Right ventricle myocardium inferior (tissue), 1 donor: ENCODE data around the gene COLEC11. TPM values are rescaled to one million over a fixed set of nuclear protein-coding genes. Genes with fewer than 3 reads are reported as not detected.
"Not testable (repeated sequence)": the region's sequence is repeated elsewhere in the genome, so short reads cannot be mapped to it uniquely, and the experiment has no call there.

Experiments
- ATAC-seq: fragments of 200-7000 bp; cut with Tn5 transposase; one replicate; pipeline ENCODE4 v1.9.1; 2020; ENCODE audit warnings: mild to moderate bottlenecking, moderate library complexity
- DNase-seq: peaks from one replicate; pipeline ENCODE4 v3.0.0; 2021; ENCODE audit errors: missing footprints
- intact Hi-C: fragments of 100-400 bp; cut with DNase I; formaldehyde crosslinking; loops from one replicate; pipeline ENCODE4 v1.11.0; 2022
- total RNA-seq: library from RNA; stranded (reverse); fragmentation: NEBNext Ultra II Directional; extraction: Animal tissue kit (Norgen Biotek cat#: 25700); gene quantifications from one replicate; pipeline ENCODE4 v1.2.1, GENCODE V29; 2021
- donor health status: DM: no; HTN: yes; CAD: no; lungs with severe emphysema.

COLEC11 gene
- total RNA-seq, 1 donor from 2014 or later = 1.9 TPM

DNA sequence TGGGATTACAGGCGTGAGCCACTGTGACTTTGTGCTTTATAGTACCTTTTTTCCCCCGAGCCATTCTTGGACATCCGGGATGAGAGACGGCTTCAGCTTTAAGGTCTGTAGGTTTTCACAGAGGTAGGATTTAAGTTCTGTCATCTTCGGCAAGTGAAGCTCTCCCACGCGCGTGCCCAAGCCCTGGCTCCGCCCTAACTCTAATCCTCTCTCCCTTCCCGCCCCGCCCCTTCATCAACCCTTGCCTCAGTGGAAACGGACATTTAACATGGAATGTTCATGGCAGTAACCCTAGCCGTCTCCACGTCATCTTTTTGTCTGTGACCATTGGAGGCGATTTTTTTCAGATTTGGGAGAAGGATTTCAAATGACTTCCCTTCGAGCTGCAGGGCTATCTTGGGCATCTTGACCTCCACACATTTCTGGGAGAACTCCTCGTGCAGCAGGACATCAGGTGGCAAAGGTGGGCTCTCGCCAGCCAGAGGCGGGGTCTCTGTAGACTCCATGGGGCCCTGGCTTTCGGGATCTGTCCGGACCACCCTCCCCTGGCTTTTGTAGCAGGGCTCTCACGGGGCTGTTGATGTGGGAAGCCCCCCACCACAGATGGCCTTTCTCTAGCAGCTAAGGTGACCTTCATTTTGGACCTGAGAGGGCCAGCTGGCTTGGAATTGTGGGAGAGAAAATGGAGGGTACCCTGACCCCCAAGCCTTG, 6.8 kb downstream of the COLEC11 start:
- DNase-seq (no peak), ATAC-seq (no peak)
- intact Hi-C loops = no loop called here

DNA sequence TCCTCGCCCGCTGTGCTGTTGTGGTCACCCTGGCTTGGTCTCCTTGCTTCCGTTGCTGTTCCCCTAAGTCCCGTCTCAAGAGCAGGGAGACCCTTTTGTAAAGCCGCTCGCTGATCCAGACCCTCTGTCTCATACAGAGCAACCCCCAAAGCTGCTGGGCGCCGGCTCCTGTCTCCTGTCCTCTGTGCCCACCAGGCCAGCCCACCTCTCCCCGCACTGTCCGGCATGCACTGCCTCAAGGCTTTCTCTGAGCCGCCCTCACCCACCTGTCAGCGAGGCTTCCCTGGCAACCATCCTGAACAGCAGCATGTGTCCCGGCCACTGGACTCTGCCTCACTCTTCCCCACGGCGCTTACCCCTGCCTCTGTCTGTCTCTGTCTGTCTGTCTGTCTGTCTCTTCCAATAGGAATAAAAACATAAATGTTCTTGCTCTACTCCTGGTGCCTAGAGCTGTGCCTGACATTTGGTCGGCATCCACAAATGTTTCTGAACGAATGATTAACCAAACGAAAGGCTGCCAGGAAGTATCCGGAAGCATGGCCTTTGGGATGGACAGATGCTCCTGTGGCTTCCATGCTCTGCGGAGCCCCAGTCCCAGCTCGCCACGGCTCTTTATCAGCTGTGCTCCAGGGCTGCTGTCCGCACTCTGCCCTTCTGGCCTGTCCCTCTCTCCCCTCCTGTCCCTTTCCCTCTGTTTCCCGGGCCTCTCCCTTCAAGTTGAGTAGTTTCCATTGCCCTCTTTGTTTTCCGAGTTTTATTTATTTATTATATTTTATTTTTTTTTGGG, 7.8 kb downstream of the COLEC11 start:
- DNase-seq = no peak
- no peak for ATAC-seq
- intact Hi-C loops = no loop called here

DNA sequence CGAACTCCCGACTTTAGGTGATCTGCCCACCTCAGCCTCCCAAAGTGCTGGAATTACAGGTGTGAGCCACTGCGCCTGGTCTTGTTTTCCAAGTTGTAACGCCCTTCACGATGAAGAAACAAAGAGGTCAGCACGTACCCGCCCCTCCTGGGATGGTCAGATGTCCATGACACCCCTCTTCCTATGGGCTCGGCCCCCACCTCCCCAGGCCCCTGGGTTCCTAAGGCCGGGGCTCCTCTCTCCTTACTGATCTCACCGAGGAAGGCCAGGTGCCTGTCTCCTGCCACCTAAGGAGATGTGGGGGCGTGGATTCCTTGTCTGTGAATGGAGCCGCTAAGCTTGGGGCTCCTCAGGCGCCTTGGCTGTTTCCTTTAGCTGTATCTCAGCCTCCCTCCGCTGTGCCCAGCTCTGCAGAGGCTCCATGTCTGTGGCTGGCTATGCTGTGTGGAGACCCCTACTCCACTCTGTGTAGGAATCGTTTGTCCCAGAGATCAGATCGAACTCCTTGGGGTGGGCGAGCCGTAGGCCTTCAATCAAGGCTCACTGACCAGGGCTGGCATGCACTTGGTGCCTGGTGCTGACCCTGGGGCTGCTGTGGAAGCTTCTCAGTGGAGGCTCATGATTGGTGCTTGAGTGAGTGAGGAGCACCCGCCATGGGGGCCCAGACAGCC, 8.8 kb downstream of the COLEC11 start:
- ATAC-seq (no peak), DNase-seq (no peak)
- intact Hi-C loops = no loop called here

- DNase-seq = no peak
- intact Hi-C loops = no loop called here
Observed at GRCh38 chr2:3604207-3604877, 9.4 kb downstream of the COLEC11 start.

DNA sequence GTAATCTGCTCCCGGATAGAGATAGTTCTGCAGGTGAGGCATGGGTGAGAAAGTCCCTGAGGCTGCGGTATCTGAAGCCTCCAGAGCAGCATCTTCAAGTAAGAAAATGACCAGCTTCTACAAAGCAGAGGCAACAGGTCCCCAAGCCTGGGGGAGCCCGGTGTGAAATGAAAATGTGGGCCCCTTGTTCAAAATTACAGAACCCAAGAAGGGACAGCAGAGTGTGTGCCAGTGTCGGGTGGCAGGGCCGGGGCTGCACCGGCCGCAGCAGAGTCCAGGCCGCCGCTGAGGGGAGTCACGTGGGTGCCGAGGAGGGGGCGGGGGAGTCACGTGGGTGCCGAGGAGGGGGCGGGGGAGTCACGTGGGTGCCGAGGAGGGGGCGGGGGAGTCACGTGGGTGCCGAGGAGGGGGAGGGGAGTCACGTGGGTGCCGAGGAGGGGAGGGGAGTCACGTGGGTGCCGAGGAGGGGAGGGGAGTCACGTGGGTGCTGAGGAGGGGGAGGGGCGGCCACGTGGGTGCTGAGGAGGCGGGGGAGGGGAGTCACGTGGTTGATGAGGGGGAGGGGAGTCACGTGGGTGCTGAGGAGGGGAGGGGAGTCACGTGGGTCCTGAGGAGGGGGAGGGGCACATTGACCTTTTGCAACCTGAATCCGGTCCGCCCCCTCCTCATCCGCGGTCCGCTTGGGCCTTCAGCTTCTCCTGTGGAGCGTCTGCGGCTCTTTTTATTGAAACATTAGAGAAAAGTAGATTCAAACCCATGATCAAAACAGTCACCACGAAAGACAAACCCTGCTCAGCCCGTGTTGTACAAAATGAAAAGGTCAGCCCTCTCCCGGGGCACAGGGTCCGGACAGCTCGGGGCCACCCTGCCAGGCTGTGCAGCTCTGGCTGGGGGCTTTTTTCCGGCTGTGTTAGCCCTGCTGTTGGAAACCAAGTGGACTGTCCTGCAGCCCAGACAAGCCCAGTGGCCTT, 10.4 kb downstream of the COLEC11 start:
- DNase-seq (no peak), ATAC-seq (no peak)
- intact Hi-C loops = no loop called here

More at GRCh38 chr2:3604207-3604877, 9.4 kb downstream of the COLEC11 start:
- no peak for ATAC-seq

GRCh38 chr2:3606028-3606369, 11.1 kb downstream of the COLEC11 start:
- intact Hi-C loops = no loop called here
- ATAC-seq (no peak), DNase-seq (no peak)

- intact Hi-C loops = no loop called here
- no peak for DNase-seq
- no peak for ATAC-seq
Observed at GRCh38 chr2:3606370-3607201, 11.7 kb downstream of the COLEC11 start.

- intact Hi-C loops = no loop called here
- DNase-seq (no peak), ATAC-seq (no peak)
Observed at GRCh38 chr2:3608373-3609278, 13.7 kb downstream of the COLEC11 start.

- ATAC-seq, DNase-seq, intact Hi-C loops: not testable (repeated sequence)
Observed at GRCh38 chr2:3609279-3609673, 14.4 kb downstream of the COLEC11 start.

DNA sequence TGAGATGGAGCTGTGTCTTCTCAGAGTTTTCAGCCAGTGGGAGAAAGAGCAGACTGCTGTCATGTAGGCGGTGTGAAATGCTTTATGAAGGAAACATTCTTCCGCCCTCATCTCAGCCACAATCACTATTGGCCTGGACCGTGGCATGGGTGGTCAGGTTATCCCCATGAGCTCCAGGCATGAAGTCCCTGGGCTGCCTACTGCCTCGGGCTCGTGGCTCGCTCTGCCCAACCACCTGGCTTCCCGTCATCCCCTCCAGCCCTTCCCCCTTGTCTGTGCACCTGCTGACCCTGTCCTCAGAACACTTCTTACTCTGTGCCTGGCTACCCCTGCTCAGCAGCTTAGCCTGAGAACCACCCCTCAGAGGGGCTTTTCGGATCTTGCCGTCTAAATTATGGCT, 15.5 kb downstream of the COLEC11 start:
- ATAC-seq = no peak
- DNase-seq = no peak
- intact Hi-C loops = no loop called here

- intact Hi-C loops = no loop called here
- no peak for DNase-seq
- no peak for ATAC-seq
Observed at GRCh38 chr2:3610881-3611505, 16.1 kb downstream of the COLEC11 start.

- ATAC-seq = no peak
Observed at GRCh38 chr2:3611589-3611988, 16.7 kb downstream of the COLEC11 start.

GRCh38 chr2:3612639-3613523, 18.0 kb downstream of the COLEC11 start:
- no peak for ATAC-seq
- intact Hi-C loops = no loop called here
- no peak for DNase-seq

More at GRCh38 chr2:3611589-3611988, 16.7 kb downstream of the COLEC11 start:
- intact Hi-C loops = no loop called here
- DNase-seq = no peak

DNA sequence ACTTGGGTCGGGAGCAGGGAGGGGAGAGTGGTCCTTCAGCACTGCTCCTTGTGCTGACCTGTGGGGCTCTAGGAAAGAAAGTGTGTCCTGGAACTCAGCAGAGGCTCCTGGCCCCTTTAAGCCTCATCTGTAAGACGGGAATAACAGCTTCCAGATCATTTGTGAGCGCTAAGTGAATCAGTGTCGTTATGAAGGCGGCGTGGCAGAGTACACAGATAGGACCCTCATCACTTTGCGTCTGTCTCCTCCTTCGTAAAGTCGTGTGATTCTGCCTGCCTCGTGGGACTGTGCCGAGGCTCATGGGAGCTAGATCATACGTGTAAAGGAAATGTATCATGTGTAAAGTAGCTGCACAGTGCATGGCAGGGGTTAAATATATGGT, 18.6 kb downstream of the COLEC11 start:
- DNase-seq (no peak), ATAC-seq (no peak)
- intact Hi-C loops = no loop called here

- DNase-seq, intact Hi-C loops, ATAC-seq: not testable (repeated sequence)
Observed at GRCh38 chr2:3614743-3615142, 19.8 kb downstream of the COLEC11 start.
